ENCODE data around the gene ELF2.
A peak's percentile ranks its signal among the peaks of the same experiment; 100 is the strongest.
"Not testable (repeated sequence)": the region's sequence is repeated elsewhere in the genome, so short reads cannot be mapped to it uniquely, and the experiment has no call there.

The ELF2 gene

DNA sequence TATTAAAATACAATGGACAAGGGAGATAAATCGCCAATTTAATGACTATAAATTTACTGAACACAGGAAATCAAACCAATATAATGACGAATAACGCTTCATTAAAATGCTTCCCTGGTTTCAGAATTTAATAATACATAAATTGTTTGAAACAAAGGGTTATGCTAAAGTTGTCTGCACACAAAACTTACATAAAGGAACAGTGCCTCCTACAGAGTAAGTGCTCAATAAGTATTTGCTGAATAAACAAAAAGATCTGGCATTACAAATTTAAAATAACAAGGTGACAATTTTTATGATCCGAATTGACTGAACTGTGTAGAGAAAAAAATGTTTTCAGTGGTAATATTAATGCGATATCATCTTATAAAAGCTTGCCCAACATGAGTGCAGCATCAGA, 91.9 kb downstream of the ELF2 start:
- H3K9ac ChIP-seq (ENCODE audit: low read length): peak overlapping the region; percentile 76
- peak overlapping the region in 1 of 2 donors; percentile 99 for H3K4me3 ChIP-seq (ENCODE audit: low read depth in 1 of 2, low read length in 2 of 2)
- no peaks in the 10 kb centered on the region for H3K9me3 ChIP-seq (ENCODE audit: low read length)
- H3K27me3 ChIP-seq (ENCODE audit: control insufficient read depth in 1 of 2, insufficient read depth in 2 of 2, low read length in 2 of 2): no peaks in the 10 kb centered on the region
- peak overlapping the region; percentile 95 for H3K27ac ChIP-seq (ENCODE audit: low read depth, low read length)
- peaks cover 29% of the 10 kb centered on the region for H3K4me1 ChIP-seq (ENCODE audit: insufficient read depth, low read length)
- no peaks in the 10 kb centered on the region for H3K36me3 ChIP-seq (ENCODE audit: insufficient read depth, low read length)

DNA sequence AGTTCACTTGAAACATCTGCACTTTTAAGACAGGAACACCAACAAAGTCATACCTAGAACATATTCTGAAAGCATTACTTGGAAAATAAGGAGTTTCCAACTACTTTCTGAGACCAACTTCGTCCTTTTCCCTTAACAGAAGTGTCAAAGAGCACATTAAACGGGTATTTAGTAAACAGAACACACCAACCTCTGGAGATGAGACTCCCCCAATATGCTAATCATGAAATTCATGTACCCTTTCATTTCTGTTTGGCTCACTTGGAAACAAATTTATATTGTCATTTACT, 92.3 kb downstream of the ELF2 start:
- peaks cover 29% of the 10 kb centered on the region for H3K4me1 ChIP-seq (ENCODE audit: insufficient read depth, low read length)
- H3K27ac ChIP-seq (ENCODE audit: low read depth, low read length): peak overlapping the region; percentile 95
- H3K9ac ChIP-seq (ENCODE audit: low read length): peak overlapping the region; percentile 76
- no peaks in the 10 kb centered on the region for H3K9me3 ChIP-seq (ENCODE audit: low read length)
- no peaks in the 10 kb centered on the region for H3K36me3 ChIP-seq (ENCODE audit: insufficient read depth, low read length)
- no peaks in the 10 kb centered on the region for H3K27me3 ChIP-seq (ENCODE audit: control insufficient read depth in 1 of 2, insufficient read depth in 2 of 2, low read length in 2 of 2)
- peak overlapping the region; percentile 53 to 99 for H3K4me3 ChIP-seq (ENCODE audit: low read depth in 1 of 2, low read length in 2 of 2)

DNA sequence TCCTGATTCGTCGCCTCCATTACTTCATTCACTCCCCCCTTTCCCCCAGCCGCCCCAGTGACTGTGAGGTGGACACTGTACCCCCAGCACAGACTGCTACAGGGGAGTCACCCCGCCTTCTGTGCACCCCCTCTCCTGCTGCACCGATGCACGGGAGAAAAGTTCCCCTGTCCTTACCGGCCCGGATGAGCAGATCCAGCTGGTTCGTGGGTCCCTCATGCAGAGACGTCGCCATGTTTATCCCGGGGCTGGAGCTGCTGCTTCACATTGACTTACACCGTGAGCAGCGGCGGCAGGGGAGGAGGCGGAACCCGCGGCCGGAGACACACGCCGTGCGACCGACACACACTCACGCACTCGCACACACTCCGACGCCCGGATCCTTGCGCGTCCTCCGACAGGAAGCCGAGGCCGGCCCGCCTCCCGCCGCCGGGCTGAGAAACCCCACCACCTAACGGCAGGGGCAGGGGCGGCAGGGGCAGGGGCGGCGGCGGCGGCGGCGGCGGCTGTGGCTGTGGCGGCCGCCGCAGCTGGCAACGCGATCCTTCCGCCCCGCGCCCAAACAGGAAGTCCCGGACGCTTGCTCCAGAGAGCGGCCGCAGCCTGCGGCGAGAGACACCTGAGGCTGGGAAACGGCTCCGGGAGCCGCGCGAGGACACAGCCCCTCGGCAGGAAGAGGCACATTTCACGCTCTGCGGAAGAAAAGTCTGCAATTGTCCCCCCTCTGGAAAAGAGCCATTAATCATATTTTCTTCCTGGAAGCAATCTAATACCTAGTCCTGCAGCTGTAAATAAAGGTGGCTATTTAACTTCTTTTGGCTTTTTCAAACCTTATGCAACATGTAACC, 92.8 kb downstream of the ELF2 start:
- H3K36me3 ChIP-seq (ENCODE audit: insufficient read depth, low read length): no peaks in the 10 kb centered on the region
- no peaks in the 10 kb centered on the region for H3K9me3 ChIP-seq (ENCODE audit: low read length)
- H3K4me1 ChIP-seq (ENCODE audit: insufficient read depth, low read length): peaks cover 33% of the 10 kb centered on the region
- peak overlapping the region; percentile 95 for H3K27ac ChIP-seq (ENCODE audit: low read depth, low read length)
- peak overlapping the region; percentile 98 for H3K9ac ChIP-seq (ENCODE audit: low read length)
- H3K4me3 ChIP-seq (ENCODE audit: low read depth in 1 of 2, low read length in 2 of 2): peak overlapping the region; percentile 53 to 99
- no peaks in the 10 kb centered on the region for H3K27me3 ChIP-seq (ENCODE audit: control insufficient read depth in 1 of 2, insufficient read depth in 2 of 2, low read length in 2 of 2)

DNA sequence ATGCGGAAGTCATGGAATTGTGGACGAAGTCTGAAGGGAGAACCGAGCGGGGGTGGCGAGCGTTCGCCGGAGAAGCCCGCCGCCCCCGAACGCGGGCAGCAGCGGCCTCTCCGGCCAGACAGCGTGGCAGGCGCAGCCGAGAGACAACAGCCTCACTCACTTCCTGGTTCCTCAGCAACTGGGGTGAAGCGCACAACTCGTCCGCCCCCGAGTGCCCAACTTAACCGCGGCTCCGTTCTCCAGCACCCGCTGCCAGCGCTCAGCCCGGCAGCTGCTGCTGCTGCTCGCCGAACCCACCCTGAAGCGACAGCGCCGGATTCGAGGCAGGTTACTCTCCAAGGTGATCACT, 93.4 kb downstream of the ELF2 start:
- H3K4me1 ChIP-seq (ENCODE audit: insufficient read depth, low read length): peaks cover 36% of the 10 kb centered on the region
- no peaks in the 10 kb centered on the region for H3K9me3 ChIP-seq (ENCODE audit: low read length)
- H3K36me3 ChIP-seq (ENCODE audit: insufficient read depth, low read length): no peaks in the 10 kb centered on the region
- H3K4me3 ChIP-seq (ENCODE audit: low read depth in 1 of 2, low read length in 2 of 2): peak overlapping the region; percentile 53 to 99
- H3K27me3 ChIP-seq (ENCODE audit: control insufficient read depth in 1 of 2, insufficient read depth in 2 of 2, low read length in 2 of 2): no peaks in the 10 kb centered on the region
- peak overlapping the region; percentile 95 for H3K27ac ChIP-seq (ENCODE audit: low read depth, low read length)
- H3K9ac ChIP-seq (ENCODE audit: low read length): peak overlapping the region; percentile 98

DNA sequence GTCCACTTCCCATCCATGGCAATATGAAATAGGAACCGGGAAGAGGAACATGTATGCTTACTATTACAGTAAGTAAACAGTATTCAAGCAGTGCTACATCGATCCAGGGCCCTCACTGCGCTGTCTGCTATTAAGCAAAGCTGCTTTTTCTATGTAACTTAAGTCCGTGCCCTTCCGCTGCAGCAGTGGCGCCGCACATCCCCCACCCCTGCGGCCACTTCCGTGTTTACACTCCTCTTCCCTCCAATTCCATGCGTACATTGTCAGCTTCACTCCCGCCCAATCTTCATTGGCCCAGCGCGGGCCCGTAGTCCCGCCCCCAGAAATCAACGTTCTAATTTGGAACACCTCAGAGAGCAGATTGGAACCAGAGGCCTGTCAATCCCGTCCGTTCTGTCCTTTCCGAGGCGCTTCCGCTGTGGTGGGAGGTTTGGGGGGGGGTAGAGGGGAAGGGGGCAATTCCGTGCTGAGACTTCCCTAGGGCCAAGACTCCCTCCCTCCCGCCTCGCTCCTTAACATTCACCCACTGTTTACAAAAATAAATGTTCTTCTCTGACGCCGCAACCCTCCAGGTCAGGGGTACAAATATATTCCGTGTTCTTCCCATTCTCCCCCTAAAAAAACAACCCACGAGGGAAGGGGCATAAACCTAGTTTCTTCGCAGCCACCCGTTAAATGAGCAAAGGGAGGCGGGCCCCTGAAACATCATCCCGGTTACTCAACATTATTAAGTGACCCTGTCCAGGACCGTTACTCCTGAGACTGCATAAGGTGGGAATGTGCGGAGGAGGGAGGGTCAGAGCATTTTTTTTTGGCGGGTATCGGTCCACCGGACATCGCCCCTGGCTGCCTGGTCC, 94.0 kb downstream of the ELF2 start:
- Histone ChIP-seq H3K9me3 (ENCODE audit: low read length) (no peaks in the 10 kb centered on the region), H3K9ac (ENCODE audit: low read length) (peak overlapping the region; percentile 98), H3K27ac (ENCODE audit: low read depth, low read length) (peak overlapping the region; percentile 95), H3K27me3 (ENCODE audit: control insufficient read depth in 1 of 2, insufficient read depth in 2 of 2, low read length in 2 of 2) (no peaks in the 10 kb centered on the region), H3K4me1 (ENCODE audit: insufficient read depth, low read length) (peaks cover 41% of the 10 kb centered on the region), H3K4me3 (ENCODE audit: low read depth in 1 of 2, low read length in 2 of 2) (peak overlapping the region; percentile 53 to 99), H3K36me3 (ENCODE audit: insufficient read depth, low read length) (no peaks in the 10 kb centered on the region)

DNA sequence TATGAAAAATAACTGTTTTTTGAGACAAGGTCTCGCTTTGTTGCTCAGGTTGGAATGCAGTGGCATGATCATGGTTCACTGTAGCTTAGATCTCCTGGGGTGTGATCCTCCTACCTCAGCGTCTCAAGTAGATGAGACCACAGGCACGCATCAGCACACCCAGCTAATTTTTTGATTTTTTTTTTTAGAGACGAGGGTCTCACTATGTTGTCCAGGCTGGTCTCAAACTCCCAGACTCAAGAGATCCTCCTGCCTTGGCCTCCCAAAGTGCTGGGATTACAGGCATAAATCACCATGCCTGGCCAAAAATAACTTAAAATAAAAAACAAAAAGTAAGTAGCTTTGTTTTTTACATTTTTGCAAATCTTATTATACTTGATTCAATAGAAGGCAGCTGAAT, 98.1 kb downstream of the ELF2 start:
- peaks cover 56% of the 10 kb centered on the region for H3K4me1 ChIP-seq (ENCODE audit: insufficient read depth, low read length)
- H3K9ac ChIP-seq (ENCODE audit: low read length): no peak overlapping the region
- no peaks in the 10 kb centered on the region for H3K27me3 ChIP-seq (ENCODE audit: control insufficient read depth in 1 of 2, insufficient read depth in 2 of 2, low read length in 2 of 2)
- no peak overlapping the region for H3K4me3 ChIP-seq (ENCODE audit: low read depth in 1 of 2, low read length in 2 of 2)
- no peaks in the 10 kb centered on the region for H3K36me3 ChIP-seq (ENCODE audit: insufficient read depth, low read length)
- no peaks in the 10 kb centered on the region for H3K9me3 ChIP-seq (ENCODE audit: low read length)
- H3K27ac ChIP-seq (ENCODE audit: low read depth, low read length): no peak overlapping the region

DNA sequence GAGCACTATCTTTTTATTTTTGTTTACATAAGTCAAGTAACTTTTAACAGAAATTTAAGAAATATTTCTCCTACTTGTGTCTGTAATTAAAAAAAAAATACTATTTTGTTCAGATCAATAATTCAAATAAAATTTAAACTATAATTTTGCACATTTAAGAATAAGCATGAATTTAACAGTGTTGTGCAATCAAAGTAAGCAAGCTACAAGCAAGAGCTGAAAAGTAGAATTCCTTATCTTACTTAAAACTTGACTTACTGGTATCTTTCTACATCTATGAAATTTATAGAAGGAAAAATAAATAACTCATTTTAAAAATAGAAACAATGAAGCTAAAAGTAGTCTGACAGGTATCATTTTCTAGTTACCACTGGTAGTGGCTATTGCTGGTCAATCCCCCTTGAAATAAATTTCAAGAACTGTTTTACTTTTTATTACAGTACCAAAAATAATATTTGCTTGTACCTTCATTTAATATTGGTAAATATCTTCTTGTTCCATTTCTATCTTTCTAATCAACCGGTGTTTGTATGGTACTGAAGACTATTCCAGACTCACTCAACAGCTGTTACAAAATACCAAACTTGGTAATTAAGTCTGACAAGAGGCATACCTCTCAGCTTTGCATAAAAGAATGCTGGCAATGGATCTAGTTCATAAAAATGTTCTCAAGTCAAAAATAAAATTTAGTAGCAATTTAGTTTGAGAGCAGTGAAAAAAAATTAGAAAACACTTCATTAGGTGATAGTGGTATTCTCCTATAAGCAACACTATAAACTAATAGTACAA, 99.3 kb downstream of the ELF2 start:
- peaks cover 60% of the 10 kb centered on the region for H3K4me1 ChIP-seq (ENCODE audit: insufficient read depth, low read length)
- H3K9me3 ChIP-seq (ENCODE audit: low read length): no peaks in the 10 kb centered on the region
- no peak overlapping the region for H3K4me3 ChIP-seq (ENCODE audit: low read depth in 1 of 2, low read length in 2 of 2)
- peak overlapping the region; percentile 64 for H3K27ac ChIP-seq (ENCODE audit: low read depth, low read length)
- no peaks in the 10 kb centered on the region for H3K27me3 ChIP-seq (ENCODE audit: control insufficient read depth in 1 of 2, insufficient read depth in 2 of 2, low read length in 2 of 2)
- no peak overlapping the region for H3K9ac ChIP-seq (ENCODE audit: low read length)
- H3K36me3 ChIP-seq (ENCODE audit: insufficient read depth, low read length): no peaks in the 10 kb centered on the region

DNA sequence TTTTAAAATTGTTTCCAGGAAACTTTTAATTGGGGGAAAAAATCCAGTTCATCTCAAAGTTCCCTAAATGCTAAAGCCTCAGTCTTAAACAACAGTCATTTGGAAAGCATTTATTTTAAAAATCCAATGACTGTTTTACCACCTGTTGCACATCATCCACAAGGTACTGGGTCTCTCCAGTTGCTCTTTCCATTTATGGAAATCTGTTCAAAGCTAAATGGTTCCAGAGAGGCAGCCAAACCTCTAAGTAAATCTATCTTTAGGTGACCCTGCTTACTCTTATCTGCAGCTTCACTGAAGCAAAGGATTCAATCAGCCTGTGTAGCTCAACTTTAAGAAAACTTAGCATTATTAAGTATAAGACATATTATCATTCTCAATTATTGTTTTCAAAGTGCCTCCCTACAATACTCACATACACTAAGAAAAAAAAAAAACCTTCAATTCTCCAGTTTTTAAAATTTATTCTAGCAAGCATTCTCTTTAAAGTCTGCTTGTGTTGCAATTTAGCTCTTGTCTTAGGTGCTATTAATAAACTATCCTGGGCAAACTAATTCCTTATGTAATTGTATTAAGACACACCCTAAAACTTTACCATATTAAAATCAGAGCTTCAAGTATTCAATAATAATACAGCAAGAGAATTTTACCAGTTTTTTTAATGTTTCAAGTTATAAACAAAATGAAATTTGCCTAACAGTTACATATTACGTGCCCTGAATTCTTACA, 100.8 kb downstream of the ELF2 start:
- Histone ChIP-seq H3K36me3 (ENCODE audit: insufficient read depth, low read length) (peaks cover 8% of the 10 kb centered on the region), H3K4me1 (ENCODE audit: insufficient read depth, low read length) (peaks cover 50% of the 10 kb centered on the region), H3K27ac (ENCODE audit: low read depth, low read length) (peak overlapping the region; percentile 12), H3K27me3 (ENCODE audit: control insufficient read depth in 1 of 2, insufficient read depth in 2 of 2, low read length in 2 of 2) (no peaks in the 10 kb centered on the region), H3K9ac (ENCODE audit: low read length) (no peak overlapping the region), H3K9me3 (ENCODE audit: low read length) (no peaks in the 10 kb centered on the region), H3K4me3 (ENCODE audit: low read depth in 1 of 2, low read length in 2 of 2) (no peak overlapping the region)

DNA sequence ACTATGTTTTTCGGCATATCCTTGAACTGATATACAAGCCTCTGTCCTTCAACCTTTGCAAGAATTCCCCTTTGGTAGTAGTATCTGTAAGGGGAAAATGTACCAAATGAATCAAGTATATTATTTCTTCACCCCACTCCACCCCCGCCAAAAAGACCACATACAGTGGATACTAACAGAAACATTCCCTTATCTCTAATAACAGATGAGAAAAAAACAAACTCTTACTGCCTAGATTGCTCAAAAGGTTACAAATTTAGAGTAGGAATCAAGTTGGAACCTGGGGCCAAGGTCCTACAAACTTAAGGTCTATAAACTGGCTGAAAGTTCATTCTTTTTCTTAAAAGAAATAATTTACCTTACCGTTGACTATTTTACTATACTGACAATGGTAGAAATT, 116.4 kb downstream of the ELF2 start:
- Histone ChIP-seq H3K4me1 (ENCODE audit: insufficient read depth, low read length) (peaks cover under 1% of the 10 kb centered on the region), H3K27ac (ENCODE audit: low read depth, low read length) (no peak overlapping the region), H3K27me3 (ENCODE audit: control insufficient read depth in 1 of 2, insufficient read depth in 2 of 2, low read length in 2 of 2) (no peaks in the 10 kb centered on the region), H3K4me3 (ENCODE audit: low read depth in 1 of 2, low read length in 2 of 2) (no peak overlapping the region), H3K9ac (ENCODE audit: low read length) (no peak overlapping the region), H3K36me3 (ENCODE audit: insufficient read depth, low read length) (peaks cover 63% of the 10 kb centered on the region), H3K9me3 (ENCODE audit: low read length) (no peaks in the 10 kb centered on the region)

DNA sequence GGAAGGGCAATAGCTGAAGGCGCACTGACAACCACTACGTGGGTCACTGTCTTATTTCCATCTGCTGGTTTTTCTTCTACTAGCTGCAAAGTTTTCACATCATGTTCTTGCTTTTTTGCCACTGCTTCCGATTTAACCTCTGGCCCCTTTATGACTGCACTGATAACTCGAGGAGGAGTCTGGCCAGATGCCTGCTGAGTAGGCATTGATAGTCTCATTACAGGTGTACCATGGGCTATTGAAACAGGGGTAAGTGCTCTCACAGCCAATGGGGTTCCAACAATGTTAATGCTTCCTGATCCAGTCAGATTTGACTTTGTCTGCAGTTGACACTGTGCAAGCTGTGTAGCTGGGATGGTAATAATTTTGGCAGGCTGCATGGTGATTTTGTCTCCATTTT, 118.0 kb downstream of the ELF2 start:
- not testable (repeated sequence) for H3K9ac ChIP-seq (ENCODE audit: low read length); H3K4me3 ChIP-seq (ENCODE audit: low read depth in 1 of 2, low read length in 2 of 2); H3K27ac ChIP-seq (ENCODE audit: low read depth, low read length); H3K9me3 ChIP-seq (ENCODE audit: low read length); H3K27me3 ChIP-seq (ENCODE audit: control insufficient read depth in 1 of 2, insufficient read depth in 2 of 2, low read length in 2 of 2)
- peaks cover 14% of the 10 kb centered on the region for H3K4me1 ChIP-seq (ENCODE audit: insufficient read depth, low read length)
- H3K36me3 ChIP-seq (ENCODE audit: insufficient read depth, low read length): peaks cover 66% of the 10 kb centered on the region

Measured in muscle layer of colon (tissue), 2 donors.